Measurements from ENCODE around the gene SOX5. TPM values are rescaled to one million over a fixed set of nuclear protein-coding genes. Genes with fewer than 3 reads are reported as not detected.

SOX5 gene
- total and polyA plus RNA-seq, 2 of the 8 experiments (the other 6 are each of a cell fraction or from before 2014, with no cell fraction given), result 2.2 to 2.6 TPM

DNA sequence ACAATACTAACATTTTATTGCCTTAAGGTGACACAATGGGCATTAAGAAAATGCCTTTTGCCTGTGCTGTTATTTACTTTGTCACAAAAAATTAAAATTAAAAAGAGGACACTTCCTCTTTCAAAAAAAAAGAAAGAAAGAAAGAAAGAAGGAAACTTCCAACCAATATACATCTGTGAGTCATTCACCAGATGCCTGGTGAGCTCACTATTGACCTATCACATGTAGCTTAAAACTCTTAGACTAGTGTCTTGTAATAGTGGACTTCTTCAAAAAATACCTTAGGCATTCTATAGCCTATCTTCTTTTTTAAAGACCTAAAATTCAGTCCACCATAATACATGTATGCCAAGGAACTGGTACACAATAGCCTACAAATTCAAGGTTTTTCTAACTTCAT is 4.9 kb upstream of the SOX5 start:
- Histone ChIP-seq H3K23me2 (ENCODE audit: low read depth, low read length) (peaks cover 7% of the 10 kb centered on the region), H3K9me3 (ENCODE audit: insufficient read depth in 2 of 2, low read depth in 1 of 2, low read length in 1 of 2) (no peaks in the 10 kb centered on the region), H4K91ac (replicated peaks; ENCODE audit: insufficient read length, low read length) (no peak overlapping the region), H3K4ac (replicated peaks; ENCODE audit: insufficient read length, low read depth, low read length) (no peak overlapping the region), H3K79me1 (ENCODE audit: low read depth, low read length) (no peaks in the 10 kb centered on the region), H2BK5ac (ENCODE audit: low read depth, low read length) (no peak overlapping the region), H2AK5ac (ENCODE audit: low read depth, low read length) (no peak overlapping the region), H3K4me1 (replicated peaks in 1 of 4; ENCODE audit: control insufficient read depth in 3 of 4, insufficient read depth in 4 of 4, low read length in 3 of 4) (peaks cover 2 to 8% (median 4%) of the 10 kb centered on the region in 4 experiments; a peak in 5 of 7 replicates), H4K5ac (ENCODE audit: insufficient read length, low read depth, low read length) (no peak overlapping the region), H3K14ac (ENCODE audit: insufficient read length) (no peak overlapping the region), H2AFZ (ENCODE audit: low read length) (no peak overlapping the region), H2BK20ac (ENCODE audit: low read length) (no peak overlapping the region), H4K20me1 (replicated peaks in 1 of 2; ENCODE audit: control insufficient read depth in 1 of 2, insufficient read depth in 2 of 2, low read length in 2 of 2) (no peaks in the 10 kb centered on the region), H4K8ac (ENCODE audit: extremely low read depth, insufficient read depth, low read length) (no peak overlapping the region), H3K18ac (ENCODE audit: extremely low read depth, low read length) (no peak overlapping the region), H3K4me3 (ENCODE audit: extremely low read depth in 1 of 4, insufficient read depth in 2 of 4, low read depth in 3 of 4, low read length in 4 of 4) (no peak overlapping the region), H3K4me2 (ENCODE audit: insufficient read depth in 1 of 2, low read depth in 2 of 2, low read length in 2 of 2) (no peak overlapping the region), H3K9ac (replicated peaks in 1 of 4; ENCODE audit: extremely low read depth in 1 of 4, low read depth in 3 of 4, low read length in 3 of 4) (no peak overlapping the region), H3K56ac (replicated peaks; ENCODE audit: insufficient read length, low read depth, low read length) (no peak overlapping the region), H3K27me3 (replicated peaks in 1 of 4; ENCODE audit: control insufficient read depth in 3 of 4, extremely low read depth in 1 of 4, insufficient read depth in 3 of 4, low read length in 3 of 4) (peaks cover 0 to 14% (median 7%) of the 10 kb centered on the region in 4 experiments; a peak in 3 of 7 replicates), H3K79me2 (ENCODE audit: control insufficient read depth in 1 of 2, insufficient read depth in 2 of 2, low read length in 2 of 2) (no peaks in the 10 kb centered on the region), H3K23ac (ENCODE audit: insufficient read length) (no peak overlapping the region), H3K36me3 (ENCODE audit: control insufficient read depth in 2 of 4, insufficient read depth in 4 of 4, low read length in 3 of 4) (no peaks in the 10 kb centered on the region), H3K27ac (ENCODE audit: low read depth, low read length) (no peak overlapping the region), H2BK120ac (replicated peaks; ENCODE audit: low read depth, low read length) (no peak overlapping the region), H2BK12ac (ENCODE audit: low read depth, low read length) (no peak overlapping the region), H2BK15ac (ENCODE audit: low read length) (no peak overlapping the region)
- DNase-seq (ENCODE audit: low read depth in 1 of 2, low spot score in 2 of 2), result no peak
- no peak for FAIRE-seq
- ChIA-PET POLR2A (ENCODE audit: partially characterized antibody) (no interaction called here), CTCF (ENCODE audit: partially characterized antibody) (no interaction called here)
- TF ChIP-seq, protein P1, sequence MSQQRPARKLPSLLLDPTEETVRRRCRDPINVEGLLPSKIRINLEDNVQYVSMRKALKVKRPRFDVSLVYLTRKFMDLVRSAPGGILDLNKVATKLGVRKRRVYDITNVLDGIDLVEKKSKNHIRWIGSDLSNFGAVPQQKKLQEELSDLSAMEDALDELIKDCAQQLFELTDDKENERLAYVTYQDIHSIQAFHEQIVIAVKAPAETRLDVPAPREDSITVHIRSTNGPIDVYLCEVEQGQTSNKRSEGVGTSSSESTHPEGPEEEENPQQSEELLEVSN (IDR thresholded peaks at IDR 0.05), result no peak
- TF ChIP-seq RXRA (IDR thresholded peaks at IDR 0.05; ENCODE audit: insufficient read depth, low read depth, low read length), result no peak
- TF ChIP-seq KDM1A (IDR thresholded peaks at IDR 0.05; ENCODE audit: borderline replicate concordance, low read length), result no peak
- TF ChIP-seq POLR2AphosphoS5 (IDR thresholded peaks at IDR 0.05; ENCODE audit: low read depth, low read length), result no peak
- TF ChIP-seq, protein P2, sequence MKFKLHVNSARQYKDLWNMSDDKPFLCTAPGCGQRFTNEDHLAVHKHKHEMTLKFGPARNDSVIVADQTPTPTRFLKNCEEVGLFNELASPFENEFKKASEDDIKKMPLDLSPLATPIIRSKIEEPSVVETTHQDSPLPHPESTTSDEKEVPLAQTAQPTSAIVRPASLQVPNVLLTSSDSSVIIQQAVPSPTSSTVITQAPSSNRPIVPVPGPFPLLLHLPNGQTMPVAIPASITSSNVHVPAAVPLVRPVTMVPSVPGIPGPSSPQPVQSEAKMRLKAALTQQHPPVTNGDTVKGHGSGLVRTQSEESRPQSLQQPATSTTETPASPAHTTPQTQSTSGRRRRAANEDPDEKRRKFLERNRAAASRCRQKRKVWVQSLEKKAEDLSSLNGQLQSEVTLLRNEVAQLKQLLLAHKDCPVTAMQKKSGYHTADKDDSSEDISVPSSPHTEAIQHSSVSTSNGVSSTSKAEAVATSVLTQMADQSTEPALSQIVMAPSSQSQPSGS (IDR thresholded peaks at IDR 0.05; ENCODE audit: low read length), result no peak
- TF ChIP-seq CEBPB (IDR thresholded peaks at IDR 0.05; ENCODE audit: low read depth, low read length), result no peak
- no peak for TF ChIP-seq CBX8 (IDR thresholded peaks at IDR 0.05; ENCODE audit: borderline replicate concordance, low read depth, low read length)
- TF ChIP-seq SIN3A (conservative IDR thresholded peaks at IDR 0.05 in 1 of 2, IDR thresholded peaks at IDR 0.05 in 1 of 2; ENCODE audit: low read depth in 1 of 2, low read length in 2 of 2), result no peak
- no peak for TF ChIP-seq TCF12 (IDR thresholded peaks at IDR 0.05; ENCODE audit: low read depth, low read length)
- TF ChIP-seq CREB1 (IDR thresholded peaks at IDR 0.05), result no peak
- TF ChIP-seq SUZ12 (IDR thresholded peaks at IDR 0.05; ENCODE audit: low read length), result no peak
- TF ChIP-seq BCL11A (IDR thresholded peaks at IDR 0.05; ENCODE audit: low read depth in 2 of 2, low read length in 2 of 2), result no peak
- TF ChIP-seq ZNF274 (IDR thresholded peaks at IDR 0.05; ENCODE audit: borderline replicate concordance, extremely low read depth, low read length), result no peak
- no peak for TF ChIP-seq TBP (IDR thresholded peaks at IDR 0.05; ENCODE audit: low read depth, low read length)
